Liver (tissue), 9 donors: ENCODE measurements around the gene NPRL2. TPM values are rescaled to one million over a fixed set of nuclear protein-coding genes. Genes with fewer than 3 reads are reported as not detected.

ENCODE experiments used
- DNase-seq: peaks from one replicate; pipeline ENCODE4 v3.0.0-alpha.2; 2017; ENCODE audit warnings: low spot score
- H3K27ac ChIP-seq, 2 donors: one replicate each; pipeline ENCODE4 v1.7.0; 2013; ENCODE audit warnings: inconsistent platforms in 2 of 2, low read length in 2 of 2, control low read depth in 1 of 2, low read depth in 1 of 2, mild to moderate bottlenecking in 1 of 2
- H3K27me3 ChIP-seq, 4 donors: one replicate each; pipeline versions ENCODE4 v1.6.1 to v1.7.0; 2013; ENCODE audit warnings: low read length in 3 of 4, inconsistent platforms in 1 of 4, mild to moderate bottlenecking in 1 of 4, moderate library complexity in 1 of 4; ENCODE audit not compliant: control insufficient read depth in 4 of 4, insufficient read depth in 4 of 4
- H3K36me3 ChIP-seq, 4 donors: one replicate each; pipeline versions ENCODE4 v1.6.1 to v1.7.0; 2013; ENCODE audit warnings: low read length in 3 of 4, mild to moderate bottlenecking in 3 of 4, low read depth in 1 of 4, moderate library complexity in 1 of 4; ENCODE audit not compliant: control insufficient read depth in 4 of 4, insufficient read depth in 3 of 4
- H3K4me1 ChIP-seq, 4 donors: one replicate each; pipeline versions ENCODE4 v1.6.1 to v1.7.0; 2013; ENCODE audit warnings: low read length in 3 of 4, mild to moderate bottlenecking in 3 of 4, moderate library complexity in 1 of 4; ENCODE audit not compliant: control insufficient read depth in 4 of 4, insufficient read depth in 4 of 4
- H3K4me3 ChIP-seq, 3 donors: one replicate each; pipeline versions ENCODE4 v1.6.1 to v1.7.0; 2013; ENCODE audit warnings: low read length in 3 of 3, control low read depth in 1 of 3, low read depth in 1 of 3, mild to moderate bottlenecking in 1 of 3
- H3K9ac ChIP-seq, 2 donors: one replicate each; pipeline ENCODE4 v1.7.0; 2013; ENCODE audit warnings: low read length in 2 of 2, mild to moderate bottlenecking in 2 of 2, moderate library complexity in 2 of 2, control low read depth in 1 of 2, low read depth in 1 of 2
- H3K9me3 ChIP-seq, 4 donors: one replicate each; pipeline versions ENCODE4 v1.6.1 to v1.7.0; 2013; ENCODE audit warnings: low read length in 3 of 4; ENCODE audit not compliant: control insufficient read depth in 4 of 4
- EGR1 ChIP-seq, 2 donors: IDR thresholded peaks; 2 replicates each; pipeline ENCODE4 v1.6.1; 2016 to 2018; ENCODE audit warnings: antibody characterized with exemption in 2 of 2, low read depth in 2 of 2
- FOXA1 ChIP-seq: IDR thresholded peaks from 2 replicates; pipeline ENCODE4 v1.6.1; 2016; ENCODE audit warnings: antibody characterized with exemption
- FOXA2 ChIP-seq: IDR thresholded peaks from 2 replicates; pipeline ENCODE4 v1.6.1; 2016; ENCODE audit warnings: antibody characterized with exemption
- GABPA ChIP-seq, 2 donors: IDR thresholded peaks in 1 of 2; conservative IDR thresholded peaks in 1 of 2; 2 replicates each; pipeline ENCODE4 v1.6.1; 2016; ENCODE audit warnings: antibody characterized with exemption in 2 of 2, mild to moderate bottlenecking in 1 of 2, moderate library complexity in 1 of 2
- HNF4A ChIP-seq, 2 donors: conservative IDR thresholded peaks; 2 replicates each; pipeline ENCODE4 v1.6.1; 2016; ENCODE audit warnings: antibody characterized with exemption in 2 of 2, mild to moderate bottlenecking in 2 of 2
- HNF4G ChIP-seq: IDR thresholded peaks from 2 replicates; pipeline ENCODE4 v1.6.1; 2016; ENCODE audit warnings: antibody characterized with exemption
- JUND ChIP-seq, 2 donors: IDR thresholded peaks; 2 replicates each; pipeline ENCODE4 v1.6.1; 2016; ENCODE audit warnings: antibody characterized with exemption in 2 of 2
- NR2F2 ChIP-seq: IDR thresholded peaks from 2 replicates; pipeline ENCODE4 v1.6.1; 2016; ENCODE audit warnings: antibody characterized with exemption
- RXRA ChIP-seq, 2 donors: IDR thresholded peaks; 2 replicates each; pipeline ENCODE4 v1.6.1; 2017 to 2018; ENCODE audit warnings: antibody characterized with exemption in 2 of 2, mild to moderate bottlenecking in 1 of 2
- SP1 ChIP-seq: IDR thresholded peaks from 2 replicates; pipeline ENCODE4 v1.6.1; 2018; ENCODE audit warnings: antibody characterized with exemption, mild to moderate bottlenecking
- TAF1 ChIP-seq: conservative IDR thresholded peaks from 2 replicates; pipeline ENCODE4 v1.6.1; 2016; ENCODE audit warnings: antibody characterized with exemption, mild to moderate bottlenecking
- YY1 ChIP-seq: IDR thresholded peaks from 2 replicates; pipeline ENCODE4 v1.6.1; 2016; ENCODE audit warnings: antibody characterized with exemption, mild to moderate bottlenecking
- WGBS: extraction: QIAGEN DNeasy Blood & Tissue Kit; methylation state at CpG from one replicate; pipeline ENCODE4 v1.1.7; 2013; 5-methylcytosine and 5-hydroxymethylcytosine counted together
- polyA plus RNA-seq, 2 donors: library from polyadenylated mRNA; stranded (reverse) in 1 of 2; unstranded in 1 of 2; fragments of 200-250 nt in 1 of 2; fragments of >200 nt in 1 of 2; fragmentation: Nextera tagmentation in 1 of 2; extraction: Ambion mirVana in 1 of 2; gene quantifications; one replicate each; pipeline versions ENCODE4 v1.2.1 to v1.2.3, GENCODE V29; 2013 to 2015
- total RNA-seq, 2 donors: library from RNA; depleted of rRNA; stranded (reverse); fragments of >200 nt; gene quantifications; one replicate each; pipeline ENCODE4 v1.2.3, GENCODE V29; 2014
- TF ChIP-seq, protein P1 (sequence below): IDR thresholded peaks from 2 replicates; pipeline ENCODE4 v1.6.1; 2016; ENCODE audit warnings: antibody characterized with exemption
- TF ChIP-seq, protein P2 (sequence below): IDR thresholded peaks from 2 replicates; pipeline ENCODE4 v1.6.1; 2016; ENCODE audit warnings: antibody characterized with exemption, mild to moderate bottlenecking
- TF ChIP-seq, protein P3 (sequence below): fragments of 150-350 bp; IDR thresholded peaks from 2 replicates; pipeline ENCODE4 v1.5.1; 2017; ENCODE audit warnings: improper control_type of control experiment, low read depth, low read length; ENCODE audit not compliant: missing input control
- TF ChIP-seq, protein P4 (sequence below): IDR thresholded peaks from 2 replicates; pipeline ENCODE4 v1.6.1; 2016; ENCODE audit warnings: antibody characterized with exemption
- TF ChIP-seq, protein P5 (sequence below): IDR thresholded peaks from 2 replicates; pipeline ENCODE4 v1.6.1; 2016; ENCODE audit warnings: antibody characterized with exemption
- donor health status: healthy.
- donor health status: healthy.
- donor health status: healthy.
- donor health status: healthy.
- donor health status: healthy.

NPRL2 gene
- total and polyA plus RNA-seq, 4 donors, result 11.3 to 17.3 (median 14.0) TPM

DNA sequence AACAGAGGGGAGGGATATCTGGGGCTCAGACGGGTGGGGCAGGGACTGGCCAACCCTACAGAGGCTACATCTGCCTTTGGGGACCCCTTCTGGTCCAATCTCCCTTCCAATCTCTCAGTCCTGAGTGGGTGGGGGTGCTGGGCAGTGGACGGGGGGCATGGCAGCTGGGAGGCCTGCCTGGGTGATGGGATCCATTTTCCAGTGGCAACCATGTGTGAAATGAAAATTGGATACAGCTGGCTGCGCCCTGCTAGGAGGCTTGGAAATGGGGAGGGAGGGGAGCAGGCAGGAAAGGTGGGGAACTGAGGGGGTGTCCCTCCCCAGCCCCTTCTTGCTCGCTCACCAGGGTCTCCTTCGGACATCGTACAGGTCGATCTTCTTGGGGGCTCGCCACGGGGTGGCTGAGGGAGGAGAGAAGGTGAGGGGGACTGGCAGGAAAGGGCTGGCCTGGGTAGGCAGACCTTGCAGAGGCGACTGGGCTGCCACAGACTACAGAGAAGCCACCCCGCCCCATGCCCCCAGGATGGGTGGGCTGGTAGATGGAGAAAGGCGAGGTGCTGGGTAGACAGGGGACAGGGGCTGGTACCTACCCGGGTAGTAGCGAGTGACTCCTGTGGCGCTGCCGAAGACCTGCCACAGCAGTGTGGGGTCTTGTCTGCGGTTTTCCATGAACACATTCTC lies 30.0 kb upstream of the NPRL2 start:
- 91% methylated on average over 17 of the region's 17 CpGs for WGBS
- H3K27me3 ChIP-seq, result no peaks in the 10 kb centered on the region

DNA sequence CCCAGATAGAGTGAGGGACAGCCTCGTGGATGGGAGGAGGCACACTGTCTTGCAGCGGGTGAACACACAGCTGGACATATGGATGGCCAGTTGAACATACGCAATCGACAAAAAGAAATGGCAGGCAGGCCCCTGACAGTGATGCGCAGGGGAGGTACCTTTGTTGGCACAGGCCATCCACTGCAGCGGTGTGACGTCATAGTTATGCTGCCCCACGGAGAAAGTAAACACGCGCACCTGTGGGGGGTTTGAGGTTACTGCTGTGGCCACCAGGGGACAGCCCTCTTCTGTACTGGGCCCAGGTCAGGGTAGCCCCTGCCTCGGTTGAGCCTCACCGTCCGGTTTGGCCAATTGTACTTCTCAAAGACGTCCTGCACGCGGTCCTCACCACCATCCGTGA lies 28.2 kb upstream of the NPRL2 start:
- H3K4me1 ChIP-seq, result no peaks in the 10 kb centered on the region
- H3K9me3 ChIP-seq, result no peaks in the 10 kb centered on the region
- H3K4me3 ChIP-seq, result no peak overlapping the region
- H3K27ac ChIP-seq, result no peak overlapping the region
- no peak overlapping the region for H3K9ac ChIP-seq
- no peaks in the 10 kb centered on the region for H3K27me3 ChIP-seq
- no peak for DNase-seq
- 89% methylated on average over 17 of the region's 17 CpGs for WGBS
- TF ChIP-seq FOXA1 (no peak), HNF4A (conservative IDR thresholded peaks at IDR 0.05) (no peak), HNF4G (no peak), TAF1 (no peak), YY1 (no peak), RXRA (IDR thresholded peaks at IDR 0.05) (no peak), NR2F2 (no peak), SP1 (no peak), FOXA2 (no peak), JUND (IDR thresholded peaks at IDR 0.05) (no peak), EGR1 (IDR thresholded peaks at IDR 0.05; ENCODE audit: low read depth in 2 of 2) (no peak), GABPA (IDR thresholded peaks at IDR 0.05 in 1 of 2, conservative IDR thresholded peaks at IDR 0.05 in 1 of 2) (no peak)
- TF ChIP-seq, protein P1, sequence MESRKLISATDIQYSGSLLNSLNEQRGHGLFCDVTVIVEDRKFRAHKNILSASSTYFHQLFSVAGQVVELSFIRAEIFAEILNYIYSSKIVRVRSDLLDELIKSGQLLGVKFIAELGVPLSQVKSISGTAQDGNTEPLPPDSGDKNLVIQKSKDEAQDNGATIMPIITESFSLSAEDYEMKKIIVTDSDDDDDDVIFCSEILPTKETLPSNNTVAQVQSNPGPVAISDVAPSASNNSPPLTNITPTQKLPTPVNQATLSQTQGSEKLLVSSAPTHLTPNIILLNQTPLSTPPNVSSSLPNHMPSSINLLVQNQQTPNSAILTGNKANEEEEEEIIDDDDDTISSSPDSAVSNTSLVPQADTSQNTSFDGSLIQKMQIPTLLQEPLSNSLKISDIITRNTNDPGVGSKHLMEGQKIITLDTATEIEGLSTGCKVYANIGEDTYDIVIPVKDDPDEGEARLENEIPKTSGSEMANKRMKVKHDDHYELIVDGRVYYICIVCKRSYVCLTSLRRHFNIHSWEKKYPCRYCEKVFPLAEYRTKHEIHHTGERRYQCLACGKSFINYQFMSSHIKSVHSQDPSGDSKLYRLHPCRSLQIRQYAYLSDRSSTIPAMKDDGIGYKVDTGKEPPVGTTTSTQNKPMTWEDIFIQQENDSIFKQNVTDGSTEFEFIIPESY, result no peak
- TF ChIP-seq, protein P2, sequence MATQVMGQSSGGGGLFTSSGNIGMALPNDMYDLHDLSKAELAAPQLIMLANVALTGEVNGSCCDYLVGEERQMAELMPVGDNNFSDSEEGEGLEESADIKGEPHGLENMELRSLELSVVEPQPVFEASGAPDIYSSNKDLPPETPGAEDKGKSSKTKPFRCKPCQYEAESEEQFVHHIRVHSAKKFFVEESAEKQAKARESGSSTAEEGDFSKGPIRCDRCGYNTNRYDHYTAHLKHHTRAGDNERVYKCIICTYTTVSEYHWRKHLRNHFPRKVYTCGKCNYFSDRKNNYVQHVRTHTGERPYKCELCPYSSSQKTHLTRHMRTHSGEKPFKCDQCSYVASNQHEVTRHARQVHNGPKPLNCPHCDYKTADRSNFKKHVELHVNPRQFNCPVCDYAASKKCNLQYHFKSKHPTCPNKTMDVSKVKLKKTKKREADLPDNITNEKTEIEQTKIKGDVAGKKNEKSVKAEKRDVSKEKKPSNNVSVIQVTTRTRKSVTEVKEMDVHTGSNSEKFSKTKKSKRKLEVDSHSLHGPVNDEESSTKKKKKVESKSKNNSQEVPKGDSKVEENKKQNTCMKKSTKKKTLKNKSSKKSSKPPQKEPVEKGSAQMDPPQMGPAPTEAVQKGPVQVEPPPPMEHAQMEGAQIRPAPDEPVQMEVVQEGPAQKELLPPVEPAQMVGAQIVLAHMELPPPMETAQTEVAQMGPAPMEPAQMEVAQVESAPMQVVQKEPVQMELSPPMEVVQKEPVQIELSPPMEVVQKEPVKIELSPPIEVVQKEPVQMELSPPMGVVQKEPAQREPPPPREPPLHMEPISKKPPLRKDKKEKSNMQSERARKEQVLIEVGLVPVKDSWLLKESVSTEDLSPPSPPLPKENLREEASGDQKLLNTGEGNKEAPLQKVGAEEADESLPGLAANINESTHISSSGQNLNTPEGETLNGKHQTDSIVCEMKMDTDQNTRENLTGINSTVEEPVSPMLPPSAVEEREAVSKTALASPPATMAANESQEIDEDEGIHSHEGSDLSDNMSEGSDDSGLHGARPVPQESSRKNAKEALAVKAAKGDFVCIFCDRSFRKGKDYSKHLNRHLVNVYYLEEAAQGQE, result no peak
- TF ChIP-seq, protein P3, sequence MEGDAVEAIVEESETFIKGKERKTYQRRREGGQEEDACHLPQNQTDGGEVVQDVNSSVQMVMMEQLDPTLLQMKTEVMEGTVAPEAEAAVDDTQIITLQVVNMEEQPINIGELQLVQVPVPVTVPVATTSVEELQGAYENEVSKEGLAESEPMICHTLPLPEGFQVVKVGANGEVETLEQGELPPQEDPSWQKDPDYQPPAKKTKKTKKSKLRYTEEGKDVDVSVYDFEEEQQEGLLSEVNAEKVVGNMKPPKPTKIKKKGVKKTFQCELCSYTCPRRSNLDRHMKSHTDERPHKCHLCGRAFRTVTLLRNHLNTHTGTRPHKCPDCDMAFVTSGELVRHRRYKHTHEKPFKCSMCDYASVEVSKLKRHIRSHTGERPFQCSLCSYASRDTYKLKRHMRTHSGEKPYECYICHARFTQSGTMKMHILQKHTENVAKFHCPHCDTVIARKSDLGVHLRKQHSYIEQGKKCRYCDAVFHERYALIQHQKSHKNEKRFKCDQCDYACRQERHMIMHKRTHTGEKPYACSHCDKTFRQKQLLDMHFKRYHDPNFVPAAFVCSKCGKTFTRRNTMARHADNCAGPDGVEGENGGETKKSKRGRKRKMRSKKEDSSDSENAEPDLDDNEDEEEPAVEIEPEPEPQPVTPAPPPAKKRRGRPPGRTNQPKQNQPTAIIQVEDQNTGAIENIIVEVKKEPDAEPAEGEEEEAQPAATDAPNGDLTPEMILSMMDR, result no peak
- TF ChIP-seq, protein P4, sequence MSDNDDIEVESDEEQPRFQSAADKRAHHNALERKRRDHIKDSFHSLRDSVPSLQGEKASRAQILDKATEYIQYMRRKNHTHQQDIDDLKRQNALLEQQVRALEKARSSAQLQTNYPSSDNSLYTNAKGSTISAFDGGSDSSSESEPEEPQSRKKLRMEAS, result no peak
- no peaks in the 10 kb centered on the region for H3K36me3 ChIP-seq

More for the DNA sequence above, 30.0 kb upstream of the NPRL2 start:
- no peak for DNase-seq
- Histone ChIP-seq H3K27ac (no peak overlapping the region), H3K4me1 (no peaks in the 10 kb centered on the region), H3K9ac (no peak overlapping the region), H3K9me3 (no peaks in the 10 kb centered on the region), H3K36me3 (no peaks in the 10 kb centered on the region), H3K4me3 (no peak overlapping the region)
- TF ChIP-seq HNF4A (conservative IDR thresholded peaks at IDR 0.05) (no peak), JUND (IDR thresholded peaks at IDR 0.05) (no peak), TAF1 (no peak), FOXA2 (no peak)
- TF ChIP-seq, protein P5, sequence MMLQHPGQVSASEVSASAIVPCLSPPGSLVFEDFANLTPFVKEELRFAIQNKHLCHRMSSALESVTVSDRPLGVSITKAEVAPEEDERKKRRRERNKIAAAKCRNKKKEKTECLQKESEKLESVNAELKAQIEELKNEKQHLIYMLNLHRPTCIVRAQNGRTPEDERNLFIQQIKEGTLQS, result no peak
